SK-N-SH (cell line): Measurements from ENCODE around the gene GALNT1. TPM values are rescaled to one million over a fixed set of nuclear protein-coding genes. Genes with fewer than 3 reads are reported as not detected.

Source experiments
- CTCF ChIA-PET: fragments of 300-600, 350-600 bp; formaldehyde crosslinking; extraction: SDS; loops from one replicate; lab custom pipeline; 2021; lab: Yijun Ruan, JAX
- POLR2A ChIA-PET: fragments of 350-600 bp; sonication (Branson Sonifier 250); formaldehyde crosslinking; extraction: SDS; loops from one replicate; lab custom pipeline; 2020; ENCODE audit warnings: antibody characterized with exemption, inconsistent platforms; lab: Yijun Ruan, JAX
- DNase-seq: peaks from one replicate; pipeline ENCODE4 v3.0.0; 2012
- H2AFZ ChIP-seq: fragments of 200-600 bp; sonication (generic); 2 replicates; pipeline ENCODE4 v1.8.1; 2016; ENCODE audit warnings: antibody characterized with exemption, mild to moderate bottlenecking, low read depth
- H3F3A ChIP-seq: fragments of 200-600 bp; sonication (generic); replicated peaks from 2 replicates; pipeline ENCODE3; 2016; ENCODE audit warnings: antibody characterized with exemption, mild to moderate bottlenecking; ENCODE audit not compliant: insufficient read depth
- H3K27ac ChIP-seq, 2 experiments: fragments of 200-500 bp in 1 of 2; fragments of 200-600 bp in 1 of 2; sonication (Bioruptor generic) in 1 of 2; sonication (generic), shearing (Covaris generic) in 1 of 2; 2 replicates each; pipeline versions ENCODE4 v1.5.1 to v1.6.1; 2014 to 2016; ENCODE audit warnings: low read depth in 2 of 2, inconsistent platforms in 1 of 2, low read length in 1 of 2, mild to moderate bottlenecking in 1 of 2, mixed read lengths in 1 of 2
- H3K27me3 ChIP-seq: fragments of 200-600 bp; sonication (generic), shearing (Covaris generic); 2 replicates; pipeline ENCODE4 v1.6.1; 2016; ENCODE audit warnings: mixed run types; ENCODE audit not compliant: insufficient read depth
- H3K36me3 ChIP-seq, 2 experiments: fragments of 200-500 bp in 1 of 2; fragments of 200-600 bp in 1 of 2; sonication (Bioruptor generic) in 1 of 2; sonication (generic) in 1 of 2; replicated peaks in 1 of 2; 2 replicates each; pipeline versions ENCODE3 to v1.5.1; 2014 to 2016; ENCODE audit warnings: low read length in 1 of 2, mild to moderate bottlenecking in 1 of 2; ENCODE audit not compliant: insufficient read depth in 2 of 2, control insufficient read depth in 1 of 2
- H3K4me1 ChIP-seq, 2 experiments: fragments of 200-500 bp in 1 of 2; fragments of 200-600 bp in 1 of 2; sonication (Bioruptor generic) in 1 of 2; sonication (generic), shearing (Covaris generic) in 1 of 2; 2 replicates each; pipeline versions ENCODE4 v1.5.1 to v1.6.1; 2014 to 2016; ENCODE audit warnings: low read depth in 1 of 2, low read length in 1 of 2, mixed run types in 1 of 2; ENCODE audit not compliant: insufficient read depth in 2 of 2, control insufficient read depth in 1 of 2
- H3K4me2 ChIP-seq: fragments of 200-600 bp; sonication (generic), shearing (Covaris generic); 2 replicates; pipeline ENCODE4 v1.6.1; 2017; ENCODE audit warnings: mixed run types
- H3K4me3 ChIP-seq, 2 experiments: fragments of 200-500 bp in 1 of 2; fragments of 200-600 bp in 1 of 2; sonication (Bioruptor generic) in 1 of 2; sonication (generic), shearing (Covaris generic) in 1 of 2; 2 replicates each; pipeline versions ENCODE4 v1.5.1 to v1.8.1; 2014 to 2016; ENCODE audit warnings: low read depth in 2 of 2, inconsistent platforms in 1 of 2, low read length in 1 of 2, mild to moderate bottlenecking in 1 of 2, mixed read lengths in 1 of 2, moderate library complexity in 1 of 2
- H3K79me2 ChIP-seq: fragments of 200-600 bp; sonication (generic); 2 replicates; pipeline ENCODE4 v1.8.1; 2017; ENCODE audit warnings: mild to moderate bottlenecking; ENCODE audit not compliant: insufficient read depth
- H3K9ac ChIP-seq: fragments of 200-600 bp; sonication (generic); 2 replicates; pipeline ENCODE4 v1.6.1; 2017; ENCODE audit warnings: mixed run types
- H3K9me2 ChIP-seq: fragments of 200-600 bp; sonication (generic); 2 replicates; pipeline ENCODE4 v1.6.1; 2017; ENCODE audit warnings: mixed run types
- H3K9me3 ChIP-seq: fragments of 200-600 bp; sonication (generic); 2 replicates; pipeline ENCODE4 v1.6.1; 2017; ENCODE audit warnings: mixed run types, mild to moderate bottlenecking, moderate library complexity
- H4K20me1 ChIP-seq: fragments of 200-600 bp; sonication (generic); 2 replicates; pipeline ENCODE4 v1.6.1; 2017; ENCODE audit warnings: mild to moderate bottlenecking, mixed run types; ENCODE audit not compliant: insufficient read depth
- CHD2 ChIP-seq: fragments of 150-350 bp; IDR thresholded peaks from 2 replicates; pipeline ENCODE4 v1.6.1; 2018; ENCODE audit warnings: low read length; ENCODE audit not compliant: partially characterized antibody
- ELF1 ChIP-seq: IDR thresholded peaks from 2 replicates; pipeline ENCODE4 v1.4.0; 2012
- EP300 ChIP-seq, 2 experiments: IDR thresholded peaks; 2 replicates each; pipeline versions ENCODE4 v1.4.0 to v1.6.1; 2012; ENCODE audit warnings: borderline replicate concordance in 1 of 2, low read depth in 1 of 2, low read length in 1 of 2
- EZH2phosphoT487 ChIP-seq: fragments of 200-600 bp; sonication (generic); IDR thresholded peaks from 2 replicates; pipeline ENCODE4 v1.6.1; 2017; ENCODE audit warnings: low read depth, mixed run types, mild to moderate bottlenecking, antibody characterized with exemption, moderate library complexity, borderline replicate concordance
- FOSL2 ChIP-seq: IDR thresholded peaks from 2 replicates; pipeline ENCODE4 v1.4.0; 2012; ENCODE audit warnings: low read depth, mild to moderate bottlenecking, moderate library complexity, borderline replicate concordance
- JUND ChIP-seq: IDR thresholded peaks from 2 replicates; pipeline ENCODE4 v1.4.0; 2012
- MAX ChIP-seq: IDR thresholded peaks from 2 replicates; pipeline ENCODE4 v1.4.0; 2012; ENCODE audit warnings: low read depth
- MXI1 ChIP-seq: IDR thresholded peaks from 2 replicates; pipeline ENCODE4 v1.6.1; 2012; ENCODE audit warnings: mild to moderate bottlenecking, low read depth, low read length, improper control_type of control experiment
- NFIC ChIP-seq: IDR thresholded peaks from 2 replicates; pipeline ENCODE4 v1.4.0; 2012; ENCODE audit warnings: borderline replicate concordance
- PBX3 ChIP-seq: IDR thresholded peaks from 2 replicates; pipeline ENCODE4; 2012
- RAD21 ChIP-seq: IDR thresholded peaks from 2 replicates; pipeline ENCODE4 v1.6.1; 2012; ENCODE audit warnings: mild to moderate bottlenecking, low read length
- REST ChIP-seq: IDR thresholded peaks from 2 replicates; pipeline ENCODE4 v1.6.1; 2012; ENCODE audit warnings: mild to moderate bottlenecking, low read depth, low read length, moderate library complexity
- RXRA ChIP-seq: IDR thresholded peaks from 2 replicates; pipeline ENCODE4 v1.4.0; 2012; ENCODE audit warnings: low read depth, mild to moderate bottlenecking, borderline replicate concordance
- SMC3 ChIP-seq: IDR thresholded peaks from 2 replicates; pipeline ENCODE4 v1.6.1; 2012; ENCODE audit warnings: low read depth, low read length, improper control_type of control experiment
- TCF12 ChIP-seq: IDR thresholded peaks from 2 replicates; pipeline ENCODE4 v1.4.0; 2012
- TEAD4 ChIP-seq: IDR thresholded peaks from 2 replicates; pipeline ENCODE4 v1.4.0; 2012; ENCODE audit warnings: mild to moderate bottlenecking, borderline replicate concordance; ENCODE audit not compliant: insufficient read depth
- USF1 ChIP-seq: IDR thresholded peaks from 2 replicates; pipeline ENCODE4 v1.4.0; 2012; ENCODE audit warnings: low read depth, borderline replicate concordance
- YY1 ChIP-seq: IDR thresholded peaks from 2 replicates; pipeline ENCODE4 v1.4.0; 2012; ENCODE audit warnings: low read depth, mild to moderate bottlenecking
- WGBS: methylation state at CpG from one replicate; pipeline ENCODE4 v1.1.6; 2017; ENCODE audit warnings: low lambda C conversion rate; 5-methylcytosine and 5-hydroxymethylcytosine counted together
- polyA plus RNA-seq, 3 experiments: library from polyadenylated mRNA; depleted of rRNA; stranded (reverse); fragments of >200 nt; gene quantifications; 2 replicates each; pipeline ENCODE4 v1.2.3, GENCODE V29; 2012

GALNT1 gene
- polyA plus RNA-seq, 1 of the 3 experiments (the other 2 are of a cell fraction): 15.7 TPM

GRCh38 chr18:35716169-35716831, 134.8 kb downstream of the GALNT1 start:
- ChIA-PET CTCF (interaction anchor here (0.6 kb wide), 1 partner anchor 14 kb away, joined by 3 read pairs; no protein-coding TSS in a partner anchor), POLR2A (no interaction called here)
- Histone ChIP-seq H3K9me3 (no peaks in the 10 kb centered on the region), H3K4me1 (no peaks in the 10 kb centered on the region), H3K9me2 (no peaks in the 10 kb centered on the region), H2AFZ (no peak overlapping the region), H3K79me2 (no peaks in the 10 kb centered on the region), H3K4me3 (no peak overlapping the region), H4K20me1 (no peaks in the 10 kb centered on the region), H3F3A (no peaks in the 10 kb centered on the region), H3K27me3 (no peaks in the 10 kb centered on the region), H3K36me3 (peaks cover under 1 to 15% of the 10 kb centered on the region in 2 experiments), H3K27ac (no peak overlapping the region), H3K9ac (no peak overlapping the region), H3K4me2 (no peak overlapping the region)
- no peak for DNase-seq
- WGBS: 94% methylated on average over 4 of the region's 4 CpGs
- TF ChIP-seq EP300 (IDR thresholded peaks at IDR 0.05; ENCODE audit: borderline replicate concordance in 1 of 2, low read depth in 1 of 2, low read length in 1 of 2) (no peak), TCF12 (no peak), RXRA (no peak), RAD21 (no peak), CHD2 (no peak), ELF1 (no peak), PBX3 (no peak), USF1 (no peak), SMC3 (no peak), MAX (no peak), MXI1 (no peak), TEAD4 (no peak), JUND (no peak), YY1 (no peak), EZH2phosphoT487 (no peak), FOSL2 (no peak), REST (no peak), NFIC (no peak)
